ENCODE results near the gene KCTD5. TPM values are rescaled to one million over a fixed set of nuclear protein-coding genes. Genes with fewer than 3 reads are reported as not detected.

KCTD5 gene
- polyA plus RNA-seq, 1 donor from 2014 or later: 42.7 TPM

DNA sequence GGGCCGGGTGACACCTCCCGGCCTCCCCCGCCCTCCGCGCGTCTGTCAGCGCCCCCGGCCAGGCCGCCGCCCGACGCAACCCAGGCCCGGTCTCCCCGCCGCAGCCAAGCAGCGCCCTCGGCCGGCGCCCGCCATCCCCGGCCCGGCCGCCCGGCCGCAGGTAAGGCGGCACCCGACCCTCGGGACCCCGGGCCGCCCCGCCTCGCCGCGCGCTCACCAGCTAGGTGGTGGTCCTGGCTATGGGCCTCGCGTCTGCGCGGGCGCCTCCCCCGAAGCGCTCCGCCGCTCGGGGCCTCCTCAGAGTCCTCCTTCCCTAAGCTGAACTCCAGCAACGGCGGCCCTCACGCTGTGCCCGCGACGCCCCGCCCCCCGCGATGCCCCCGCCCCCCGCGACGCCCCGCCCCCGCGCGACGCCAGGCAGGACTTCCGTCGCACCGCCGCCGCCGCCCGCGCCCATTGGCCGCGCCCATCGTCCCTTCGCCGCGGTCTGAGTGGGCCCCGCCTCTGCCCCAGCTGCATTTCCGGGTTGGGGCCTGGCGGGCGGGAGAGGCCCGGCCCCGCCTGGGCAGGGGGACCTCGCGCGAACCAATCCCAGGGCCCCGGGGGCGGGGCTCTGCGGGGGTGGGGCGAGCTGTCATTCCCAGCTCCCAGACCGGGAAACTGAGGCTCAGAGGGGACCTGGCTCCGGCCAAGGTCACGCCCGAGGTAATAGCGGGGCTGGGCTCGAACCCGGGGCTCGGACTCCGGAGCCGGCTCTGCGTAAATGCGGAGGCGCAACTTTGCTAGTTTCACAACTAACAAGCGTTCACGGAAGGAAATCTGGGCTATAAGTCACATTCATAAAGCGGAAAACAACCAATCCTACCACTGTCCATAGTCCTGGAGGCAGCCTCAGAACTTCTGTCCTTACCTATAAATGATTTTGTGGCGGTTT, 9.0 kb upstream of the KCTD5 start:
- Histone ChIP-seq H3K27ac (ENCODE audit: low read length) (no peak overlapping the region), H3K9ac (ENCODE audit: low read length) (peak overlapping the region; percentile 45), H2AFZ (ENCODE audit: low read depth, low read length) (peak overlapping the region; percentile 56), H3K79me2 (replicated peaks; ENCODE audit: insufficient read depth, low read length) (peaks cover 8% of the 10 kb centered on the region), H3K4me2 (ENCODE audit: low read length) (no peak overlapping the region), H3K4me3 (ENCODE audit: low read length) (peak overlapping the region; percentile 65), H3K27me3 (ENCODE audit: insufficient read depth, low read depth, low read length) (no peaks in the 10 kb centered on the region), H3F3A (ENCODE audit: insufficient read depth, low read length, poor library complexity, severe bottlenecking) (no peaks in the 10 kb centered on the region), H4K20me1 (ENCODE audit: insufficient read depth) (no peaks in the 10 kb centered on the region), H3K9me2 (ENCODE audit: insufficient read depth, low read length) (no peaks in the 10 kb centered on the region), H3K36me3 (ENCODE audit: insufficient read depth, low read length) (no peaks in the 10 kb centered on the region), H3K9me3 (ENCODE audit: low read length) (no peaks in the 10 kb centered on the region)
- no peak for TF ChIP-seq TAF1 (IDR thresholded peaks at IDR 0.05; ENCODE audit: low read depth)
- no peak for TF ChIP-seq RAD21 (conservative IDR thresholded peaks at IDR 0.05)
- peak; percentile 31 for TF ChIP-seq MXI1 (conservative IDR thresholded peaks at IDR 0.05; ENCODE audit: poor library complexity, severe bottlenecking)
- peak; percentile 57 for TF ChIP-seq POLR2AphosphoS5 (IDR thresholded peaks at IDR 0.05)
- no peak for TF ChIP-seq EP300 (conservative IDR thresholded peaks at IDR 0.05; ENCODE audit: poor library complexity, severe bottlenecking)

DNA sequence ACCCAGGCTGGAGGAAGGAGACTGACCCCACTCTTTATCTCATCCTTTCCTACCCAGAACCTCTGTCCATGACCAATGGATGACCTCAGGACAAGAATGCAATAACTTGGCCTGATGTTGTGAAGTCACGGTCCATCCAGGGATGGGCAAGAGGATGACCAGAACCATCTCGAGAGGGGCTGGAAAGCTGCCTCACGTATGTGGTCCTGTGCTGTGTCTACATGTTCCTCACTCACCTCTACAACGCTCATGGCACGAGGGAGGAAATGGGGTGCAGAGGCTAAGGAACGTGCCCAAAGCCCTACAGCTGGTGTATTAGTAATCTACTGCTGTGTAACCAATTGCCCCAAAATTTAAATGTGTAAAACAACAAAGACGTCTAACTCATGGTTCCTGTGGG, 7.3 kb upstream of the KCTD5 start:
- no peaks in the 10 kb centered on the region for H3K9me3 ChIP-seq (ENCODE audit: low read length)
- no peaks in the 10 kb centered on the region for H3K27me3 ChIP-seq (ENCODE audit: insufficient read depth, low read depth, low read length)
- no peak overlapping the region for H3K4me2 ChIP-seq (ENCODE audit: low read length)
- TF ChIP-seq SMC3 (conservative IDR thresholded peaks at IDR 0.05; ENCODE audit: poor library complexity) (no peak), EP300 (conservative IDR thresholded peaks at IDR 0.05; ENCODE audit: poor library complexity, severe bottlenecking) (no peak), EZH2 (IDR thresholded peaks at IDR 0.05; ENCODE audit: borderline replicate concordance, insufficient read depth, low read length, poor library complexity, severe bottlenecking) (no peak), TAF1 (IDR thresholded peaks at IDR 0.05; ENCODE audit: low read depth) (no peak), POLR2AphosphoS5 (IDR thresholded peaks at IDR 0.05) (no peak), MXI1 (conservative IDR thresholded peaks at IDR 0.05; ENCODE audit: poor library complexity, severe bottlenecking) (no peak), RAD21 (conservative IDR thresholded peaks at IDR 0.05) (no peak)
- TF ChIP-seq, protein P1, sequence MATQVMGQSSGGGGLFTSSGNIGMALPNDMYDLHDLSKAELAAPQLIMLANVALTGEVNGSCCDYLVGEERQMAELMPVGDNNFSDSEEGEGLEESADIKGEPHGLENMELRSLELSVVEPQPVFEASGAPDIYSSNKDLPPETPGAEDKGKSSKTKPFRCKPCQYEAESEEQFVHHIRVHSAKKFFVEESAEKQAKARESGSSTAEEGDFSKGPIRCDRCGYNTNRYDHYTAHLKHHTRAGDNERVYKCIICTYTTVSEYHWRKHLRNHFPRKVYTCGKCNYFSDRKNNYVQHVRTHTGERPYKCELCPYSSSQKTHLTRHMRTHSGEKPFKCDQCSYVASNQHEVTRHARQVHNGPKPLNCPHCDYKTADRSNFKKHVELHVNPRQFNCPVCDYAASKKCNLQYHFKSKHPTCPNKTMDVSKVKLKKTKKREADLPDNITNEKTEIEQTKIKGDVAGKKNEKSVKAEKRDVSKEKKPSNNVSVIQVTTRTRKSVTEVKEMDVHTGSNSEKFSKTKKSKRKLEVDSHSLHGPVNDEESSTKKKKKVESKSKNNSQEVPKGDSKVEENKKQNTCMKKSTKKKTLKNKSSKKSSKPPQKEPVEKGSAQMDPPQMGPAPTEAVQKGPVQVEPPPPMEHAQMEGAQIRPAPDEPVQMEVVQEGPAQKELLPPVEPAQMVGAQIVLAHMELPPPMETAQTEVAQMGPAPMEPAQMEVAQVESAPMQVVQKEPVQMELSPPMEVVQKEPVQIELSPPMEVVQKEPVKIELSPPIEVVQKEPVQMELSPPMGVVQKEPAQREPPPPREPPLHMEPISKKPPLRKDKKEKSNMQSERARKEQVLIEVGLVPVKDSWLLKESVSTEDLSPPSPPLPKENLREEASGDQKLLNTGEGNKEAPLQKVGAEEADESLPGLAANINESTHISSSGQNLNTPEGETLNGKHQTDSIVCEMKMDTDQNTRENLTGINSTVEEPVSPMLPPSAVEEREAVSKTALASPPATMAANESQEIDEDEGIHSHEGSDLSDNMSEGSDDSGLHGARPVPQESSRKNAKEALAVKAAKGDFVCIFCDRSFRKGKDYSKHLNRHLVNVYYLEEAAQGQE (IDR thresholded peaks at IDR 0.05; ENCODE audit: borderline replicate concordance): no peak
- TF ChIP-seq, protein P2, sequence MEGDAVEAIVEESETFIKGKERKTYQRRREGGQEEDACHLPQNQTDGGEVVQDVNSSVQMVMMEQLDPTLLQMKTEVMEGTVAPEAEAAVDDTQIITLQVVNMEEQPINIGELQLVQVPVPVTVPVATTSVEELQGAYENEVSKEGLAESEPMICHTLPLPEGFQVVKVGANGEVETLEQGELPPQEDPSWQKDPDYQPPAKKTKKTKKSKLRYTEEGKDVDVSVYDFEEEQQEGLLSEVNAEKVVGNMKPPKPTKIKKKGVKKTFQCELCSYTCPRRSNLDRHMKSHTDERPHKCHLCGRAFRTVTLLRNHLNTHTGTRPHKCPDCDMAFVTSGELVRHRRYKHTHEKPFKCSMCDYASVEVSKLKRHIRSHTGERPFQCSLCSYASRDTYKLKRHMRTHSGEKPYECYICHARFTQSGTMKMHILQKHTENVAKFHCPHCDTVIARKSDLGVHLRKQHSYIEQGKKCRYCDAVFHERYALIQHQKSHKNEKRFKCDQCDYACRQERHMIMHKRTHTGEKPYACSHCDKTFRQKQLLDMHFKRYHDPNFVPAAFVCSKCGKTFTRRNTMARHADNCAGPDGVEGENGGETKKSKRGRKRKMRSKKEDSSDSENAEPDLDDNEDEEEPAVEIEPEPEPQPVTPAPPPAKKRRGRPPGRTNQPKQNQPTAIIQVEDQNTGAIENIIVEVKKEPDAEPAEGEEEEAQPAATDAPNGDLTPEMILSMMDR (IDR thresholded peaks at IDR 0.05; ENCODE audit: poor library complexity, severe bottlenecking): no peak
- no peaks in the 10 kb centered on the region for H3K36me3 ChIP-seq (ENCODE audit: insufficient read depth, low read length)
- H3K9me2 ChIP-seq (ENCODE audit: insufficient read depth, low read length): no peaks in the 10 kb centered on the region
- H3K79me2 ChIP-seq (replicated peaks; ENCODE audit: insufficient read depth, low read length): peaks cover 8% of the 10 kb centered on the region
- no peaks in the 10 kb centered on the region for H4K20me1 ChIP-seq (ENCODE audit: insufficient read depth)
- no peak overlapping the region for H3K4me3 ChIP-seq (ENCODE audit: low read length)
- no peak overlapping the region for H3K27ac ChIP-seq (ENCODE audit: low read length)
- H2AFZ ChIP-seq (ENCODE audit: low read depth, low read length): no peak overlapping the region
- no peaks in the 10 kb centered on the region for H3F3A ChIP-seq (ENCODE audit: insufficient read depth, low read length, poor library complexity, severe bottlenecking)
- no peak overlapping the region for H3K9ac ChIP-seq (ENCODE audit: low read length)

Data from neural cell (in vitro differentiated cells).